MM.1S (cell line): ENCODE measurements around the gene TOM1L1.

ENCODE experiments used
- CTCF ChIP-seq: fragments of 300-600 bp; sonication (generic); IDR thresholded peaks from 2 replicates; pipeline ENCODE4 v1.5.1; 2016; ENCODE audit warnings: antibody characterized with exemption, low read length, mixed read lengths
- EZH2 ChIP-seq: fragments of 300-600 bp; sonication (generic); optimal IDR thresholded peaks from 2 replicates; pipeline ENCODE3; 2017; ENCODE audit warnings: low read depth, mild to moderate bottlenecking, antibody characterized with exemption, low read length, mixed read lengths

GRCh38 chr17:54996441-54996840 is 95.8 kb downstream of the TOM1L1 start:
- TF ChIP-seq CTCF (no peak), EZH2 (no peak)
